Astrocyte (in vitro differentiated cells and primary cell): ENCODE results near the gene KANSL3. TPM values are rescaled to one million over a fixed set of nuclear protein-coding genes. Genes with fewer than 3 reads are reported as not detected.
A peak's percentile ranks its signal among the peaks of the same experiment; 100 is the strongest.

ENCODE experiments used
- DNase-seq: peaks from one replicate; pipeline ENCODE4 v3.0.0-alpha.2; 2010; ENCODE audit warnings: low read depth
- FAIRE-seq: peaks from 2 replicates; lab custom pipeline; 2011; peaks lifted over from hg19 to GRCh38; lab: Jason Lieb, UNC
- H2AFZ ChIP-seq: 2 replicates; pipeline ENCODE4 v1.6.0; 2012; ENCODE audit warnings: low read depth, low read length, inconsistent platforms
- H3K27ac ChIP-seq: 2 replicates; pipeline ENCODE4 v1.5.1; 2011; ENCODE audit warnings: low read depth, low read length, inconsistent platforms
- H3K27me3 ChIP-seq: 2 replicates; pipeline ENCODE4 v1.6.0; 2011; ENCODE audit warnings: low read length, inconsistent platforms; ENCODE audit not compliant: insufficient read depth
- H3K36me3 ChIP-seq: 2 replicates; pipeline ENCODE4 v1.5.1; 2011; ENCODE audit warnings: low read length, inconsistent platforms; ENCODE audit not compliant: insufficient read depth
- H3K4me1 ChIP-seq: 2 replicates; pipeline ENCODE4 v1.5.1; 2011; ENCODE audit warnings: low read length, inconsistent platforms; ENCODE audit not compliant: insufficient read depth
- H3K4me2 ChIP-seq: 2 replicates; pipeline ENCODE4 v1.6.0; 2012; ENCODE audit warnings: low read length, inconsistent platforms
- H3K4me3 ChIP-seq: 2 replicates; pipeline ENCODE4 v1.5.1; 2011; ENCODE audit warnings: low read depth, mild to moderate bottlenecking, low read length, inconsistent platforms; ENCODE audit not compliant: insufficient read depth
- H3K79me2 ChIP-seq: 2 replicates; pipeline ENCODE4 v1.6.0; 2012; ENCODE audit warnings: mild to moderate bottlenecking, low read length, inconsistent platforms; ENCODE audit not compliant: insufficient read depth
- H3K9ac ChIP-seq: 2 replicates; pipeline ENCODE4 v1.6.0; 2012; ENCODE audit warnings: mild to moderate bottlenecking, low read length, inconsistent platforms
- H3K9me3 ChIP-seq: 2 replicates; pipeline ENCODE4 v1.5.1; 2012; ENCODE audit warnings: low read depth, mild to moderate bottlenecking, low read length, inconsistent platforms; ENCODE audit not compliant: insufficient read depth
- H4K20me1 ChIP-seq: 2 replicates; pipeline ENCODE4 v1.6.0; 2012; ENCODE audit warnings: low read length, inconsistent platforms; ENCODE audit not compliant: insufficient read depth
- H3K27ac Mint-ChIP-seq: one replicate; pipeline ENCODE4 v1.8.0; 2021; ENCODE audit warnings: mild to moderate bottlenecking, mixed read lengths; ENCODE audit not compliant: unreplicated experiment
- H3K27me3 Mint-ChIP-seq: one replicate; pipeline ENCODE4 v1.8.0; 2021; ENCODE audit warnings: low read depth, mixed read lengths; ENCODE audit not compliant: unreplicated experiment
- H3K36me3 Mint-ChIP-seq: one replicate; pipeline ENCODE4 v1.8.0; 2021; ENCODE audit warnings: low read depth, mixed read lengths; ENCODE audit not compliant: unreplicated experiment
- H3K4me1 Mint-ChIP-seq: one replicate; pipeline ENCODE4 v1.8.0; 2021; ENCODE audit warnings: low read depth, mixed read lengths; ENCODE audit not compliant: unreplicated experiment
- H3K4me3 Mint-ChIP-seq: one replicate; pipeline ENCODE4 v1.8.0; 2021; ENCODE audit warnings: mild to moderate bottlenecking, moderate library complexity, mixed read lengths; ENCODE audit not compliant: unreplicated experiment
- H3K9me3 Mint-ChIP-seq: one replicate; pipeline ENCODE4 v1.8.0; 2021; ENCODE audit warnings: mild to moderate bottlenecking, mixed read lengths; ENCODE audit not compliant: unreplicated experiment
- CTCF ChIP-seq: IDR thresholded peaks from 2 replicates; pipeline ENCODE4 v1.5.1; 2011; ENCODE audit warnings: low read depth, mild to moderate bottlenecking, inconsistent platforms, low read length, moderate library complexity; ENCODE audit not compliant: insufficient read depth
- EZH2 ChIP-seq: IDR thresholded peaks from 2 replicates; pipeline ENCODE4 v1.6.1; 2012; ENCODE audit warnings: mild to moderate bottlenecking, low read length, inconsistent platforms; ENCODE audit not compliant: insufficient read depth
- total RNA-seq: library from RNA; stranded (reverse); gene quantifications from 2 replicates; pipeline ENCODE4 v1.2.1, GENCODE V29; 2021

KANSL3 gene
- total RNA-seq, 1 donor from 2014 or later = 26.7 TPM

DNA sequence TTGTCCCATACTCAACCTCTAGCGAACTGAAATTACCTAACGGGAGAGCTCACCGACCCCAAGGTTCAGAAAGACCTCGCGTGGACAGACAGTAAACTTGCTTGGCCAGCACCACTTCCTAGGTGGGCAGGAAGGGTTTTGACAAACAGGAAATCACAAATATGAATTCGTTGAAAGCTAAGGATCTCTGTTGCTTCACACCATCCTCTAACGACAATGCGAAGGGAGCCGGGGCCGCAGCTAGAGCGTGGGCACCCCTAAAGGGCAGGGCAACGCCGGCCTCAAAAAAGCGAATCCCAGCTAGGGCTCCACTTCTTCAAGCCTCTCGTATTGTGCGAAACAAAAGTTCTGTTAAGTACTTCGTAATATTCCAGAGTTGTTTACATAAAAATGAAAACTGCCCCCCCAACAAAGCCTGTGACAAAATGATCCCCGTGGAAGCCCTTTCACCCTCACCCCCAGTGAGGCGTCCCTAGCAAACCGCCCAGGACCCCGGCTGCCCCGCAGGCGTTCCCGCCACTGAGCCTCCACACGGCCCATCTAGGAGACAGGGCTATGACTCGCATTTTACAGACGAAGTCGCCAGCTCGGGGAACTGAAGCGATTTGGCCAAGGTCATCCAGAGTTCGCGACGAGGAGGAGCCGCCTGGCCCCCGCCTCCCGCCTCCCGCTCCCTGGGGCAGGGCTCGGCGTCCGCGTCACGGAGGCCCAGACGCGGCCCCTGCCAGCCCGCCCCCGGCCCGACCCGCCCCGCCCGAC lies 548 bp downstream of the KANSL3 start:
- Histone ChIP-seq H3K9ac (peak overlapping the region; percentile 92), H3K9me3 (no peaks in the 10 kb centered on the region), H4K20me1 (peaks cover 26% of the 10 kb centered on the region), H3K4me1 (peaks cover 13% of the 10 kb centered on the region), H3K36me3 (peaks cover 9% of the 10 kb centered on the region), H3K79me2 (peaks cover 49% of the 10 kb centered on the region), H3K27ac (peak overlapping the region; percentile 85), H3K27me3 (no peaks in the 10 kb centered on the region), H3K4me3 (peak overlapping the region; percentile 79), H3K4me2 (peak overlapping the region; percentile 96), H2AFZ (peak overlapping the region; percentile 32)
- Mint-ChIP-seq H3K27ac (peak overlapping the region; percentile 47), H3K4me3 (peak overlapping the region; percentile 92), H3K36me3 (peaks cover 5% of the 10 kb centered on the region), H3K4me1 (peaks cover 13% of the 10 kb centered on the region), H3K9me3 (peaks cover 4% of the 10 kb centered on the region), H3K27me3 (no peaks in the 10 kb centered on the region)
- DNase-seq (peak; percentile 87), FAIRE-seq (no peak)
- TF ChIP-seq EZH2 (no peak), CTCF (no peak)

DNA sequence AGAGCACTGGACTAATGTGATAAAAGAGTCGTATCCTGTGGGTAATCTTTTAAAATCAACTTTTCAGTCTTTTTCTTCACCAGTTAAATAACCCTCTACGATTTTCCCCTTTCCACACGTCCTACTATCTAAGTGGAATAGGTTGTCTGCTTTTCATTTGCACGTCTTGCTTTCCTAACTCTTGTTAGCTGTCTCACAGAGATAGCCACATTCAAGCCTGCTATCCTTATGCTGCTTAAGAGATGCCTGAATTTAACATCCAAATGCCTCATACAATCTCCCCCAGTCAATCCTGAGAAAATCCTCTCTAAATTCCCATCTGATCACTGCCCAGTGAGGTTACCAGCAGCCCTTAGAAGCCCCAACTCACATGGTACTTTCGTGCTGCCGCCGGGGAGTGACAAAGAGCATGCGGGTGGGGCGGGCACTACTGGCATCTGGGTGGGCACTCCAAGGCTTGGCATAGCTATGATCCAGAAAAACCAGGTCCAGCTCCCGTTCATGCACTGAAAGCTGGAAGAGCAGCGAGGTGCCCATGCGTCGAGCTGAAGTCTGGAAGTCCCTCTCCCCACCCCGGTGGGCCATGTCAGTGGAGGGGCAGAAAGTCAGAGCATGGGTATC lies 1.5 kb downstream of the KANSL3 start:
- Histone ChIP-seq H2AFZ (peak overlapping the region; percentile 32), H3K9ac (peak overlapping the region; percentile 92), H3K36me3 (peaks cover 9% of the 10 kb centered on the region), H3K79me2 (peaks cover 58% of the 10 kb centered on the region), H4K20me1 (peaks cover 35% of the 10 kb centered on the region), H3K4me3 (peak overlapping the region; percentile 79), H3K27me3 (no peaks in the 10 kb centered on the region), H3K4me2 (peak overlapping the region; percentile 96), H3K4me1 (peaks cover 18% of the 10 kb centered on the region), H3K27ac (peak overlapping the region; percentile 85), H3K9me3 (no peaks in the 10 kb centered on the region)
- Mint-ChIP-seq H3K27ac (no peak overlapping the region), H3K36me3 (peaks cover 5% of the 10 kb centered on the region), H3K4me1 (peaks cover 13% of the 10 kb centered on the region), H3K4me3 (peak overlapping the region; percentile 92), H3K9me3 (peaks cover 4% of the 10 kb centered on the region), H3K27me3 (no peaks in the 10 kb centered on the region)
- FAIRE-seq (no peak), DNase-seq (peak; percentile 14)
- TF ChIP-seq CTCF = no peak

DNA sequence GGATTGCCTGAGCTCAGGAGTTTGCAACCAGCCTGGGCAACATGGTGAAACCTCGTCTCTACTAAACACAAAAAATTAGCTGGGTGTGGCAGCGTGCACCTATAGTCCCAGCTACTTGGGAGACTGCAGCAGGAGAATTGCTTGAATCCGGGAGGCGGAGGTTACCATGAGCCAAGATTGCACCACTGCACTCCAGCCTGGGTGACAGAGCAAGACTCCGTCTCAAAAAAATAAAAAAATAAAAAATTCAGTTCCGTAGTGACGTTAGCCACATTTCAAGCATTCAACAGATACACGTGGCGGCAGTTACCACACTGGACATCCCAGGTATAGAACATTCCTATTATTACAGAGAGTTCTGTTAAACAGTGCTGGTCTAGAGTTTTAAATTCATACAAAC lies 4.5 kb downstream of the KANSL3 start:
- no peak overlapping the region for H3K27ac ChIP-seq
- peaks cover 18% of the 10 kb centered on the region for H3K4me1 ChIP-seq
- no peak for TF ChIP-seq EZH2
- no peak for TF ChIP-seq CTCF
- FAIRE-seq (no peak), DNase-seq (no peak)
- peaks cover 18% of the 10 kb centered on the region for H3K36me3 ChIP-seq
- Mint-ChIP-seq H3K27me3 (no peaks in the 10 kb centered on the region), H3K9me3 (no peaks in the 10 kb centered on the region), H3K4me1 (peaks cover 13% of the 10 kb centered on the region), H3K27ac (no peak overlapping the region), H3K4me3 (no peak overlapping the region), H3K36me3 (peaks cover 7% of the 10 kb centered on the region)
- H4K20me1 ChIP-seq = peaks cover 41% of the 10 kb centered on the region
- no peak overlapping the region for H2AFZ ChIP-seq
- peaks cover 83% of the 10 kb centered on the region for H3K79me2 ChIP-seq
- H3K4me2 ChIP-seq = no peak overlapping the region
- H3K27me3 ChIP-seq = no peaks in the 10 kb centered on the region
- H3K9me3 ChIP-seq = no peaks in the 10 kb centered on the region
- no peak overlapping the region for H3K9ac ChIP-seq
- H3K4me3 ChIP-seq = no peak overlapping the region
